Neural crest cell (in vitro differentiated cells): Measurements from ENCODE around the gene LRGUK. TPM values are rescaled to one million over a fixed set of nuclear protein-coding genes. Genes with fewer than 3 reads are reported as not detected.

Experiments used
- DNase-seq: peaks from one replicate; pipeline ENCODE4 v3.0.0; 2021; ENCODE audit warnings: low read depth, mixed read lengths, low spot score
- H3K27ac Mint-ChIP-seq: one replicate; pipeline ENCODE4 v1.8.0; 2021; ENCODE audit warnings: mild to moderate bottlenecking, mixed read lengths; ENCODE audit not compliant: unreplicated experiment
- H3K27me3 Mint-ChIP-seq: 2 replicates; pipeline ENCODE4 v1.8.0; 2021; ENCODE audit warnings: low read depth, mild to moderate bottlenecking, mixed read lengths
- H3K36me3 Mint-ChIP-seq: 2 replicates; pipeline ENCODE4 v1.8.0; 2021; ENCODE audit warnings: low read depth, mild to moderate bottlenecking, mixed read lengths
- H3K4me1 Mint-ChIP-seq: 2 replicates; pipeline ENCODE4 v1.8.0; 2021; ENCODE audit warnings: mixed read lengths
- H3K4me3 Mint-ChIP-seq: one replicate; pipeline ENCODE4 v1.8.0; 2021; ENCODE audit warnings: mild to moderate bottlenecking, mixed read lengths
- H3K9me3 Mint-ChIP-seq: 2 replicates; pipeline ENCODE4 v1.8.0; 2021; ENCODE audit warnings: mixed read lengths
- CTCF ChIP-seq: fragments of 200-600 bp; sonication (generic); conservative IDR thresholded peaks from 2 replicates; pipeline ENCODE4 v1.5.0; 2021; ENCODE audit warnings: antibody characterized with exemption, mild to moderate bottlenecking
- total RNA-seq: library from RNA; stranded (reverse); gene quantifications from 2 replicates; pipeline ENCODE4 v1.2.1, GENCODE V29; 2021

The LRGUK gene
- total RNA-seq, 1 donor from 2014 or later: 1.0 TPM

- no peak for DNase-seq
- Mint-ChIP-seq H3K4me1 (no peaks in the 10 kb centered on the region), H3K27ac (no peak overlapping the region), H3K36me3 (peaks cover 18% of the 10 kb centered on the region), H3K4me3 (no peak overlapping the region), H3K9me3 (peaks cover 27% of the 10 kb centered on the region), H3K27me3 (peaks cover 5% of the 10 kb centered on the region)
- TF ChIP-seq CTCF: no peak
These were observed 29.1 kb upstream of the LRGUK start for GRCh38 chr7:134098072-134098471.

- Mint-ChIP-seq H3K4me1 (no peaks in the 10 kb centered on the region), H3K36me3 (peaks cover 4% of the 10 kb centered on the region), H3K4me3 (no peak overlapping the region), H3K9me3 (peaks cover 5% of the 10 kb centered on the region), H3K27me3 (no peaks in the 10 kb centered on the region), H3K27ac (no peak overlapping the region)
- no peak for TF ChIP-seq CTCF
- no peak for DNase-seq
These were observed 25.4 kb upstream of the LRGUK start for GRCh38 chr7:134101716-134102115.

GRCh38 chr7:134104166-134104565 is 23.0 kb upstream of the LRGUK start:
- Mint-ChIP-seq H3K36me3 (peaks cover 4% of the 10 kb centered on the region), H3K4me1 (no peaks in the 10 kb centered on the region), H3K4me3 (no peak overlapping the region), H3K9me3 (no peaks in the 10 kb centered on the region), H3K27ac (no peak overlapping the region), H3K27me3 (no peaks in the 10 kb centered on the region)
- DNase-seq: no peak
- TF ChIP-seq CTCF: no peak

DNA sequence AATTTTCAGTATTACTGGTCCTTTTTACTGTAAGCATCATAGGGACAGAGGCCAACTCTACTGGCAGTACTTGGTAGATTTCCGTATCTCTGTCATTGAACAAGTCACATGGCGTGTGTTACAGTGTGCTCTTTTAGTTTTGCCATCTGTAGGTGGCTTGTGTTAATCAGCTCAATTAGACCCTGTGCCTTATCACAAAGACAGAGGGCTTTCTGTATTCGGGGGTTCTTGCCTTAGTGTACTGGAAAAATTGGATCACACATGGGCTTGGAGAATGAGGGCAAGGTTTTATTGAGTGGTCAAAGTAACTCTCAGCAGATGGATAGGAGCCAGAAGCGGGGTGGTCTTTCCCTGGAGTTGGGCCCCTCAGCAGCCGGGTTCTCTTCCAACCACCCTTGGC is 21.3 kb upstream of the LRGUK start:
- no peak overlapping the region for H3K27ac Mint-ChIP-seq
- H3K36me3 Mint-ChIP-seq: no peaks in the 10 kb centered on the region
- no peaks in the 10 kb centered on the region for H3K4me1 Mint-ChIP-seq
- no peak for TF ChIP-seq CTCF
- no peaks in the 10 kb centered on the region for H3K27me3 Mint-ChIP-seq
- H3K4me3 Mint-ChIP-seq: no peak overlapping the region
- no peaks in the 10 kb centered on the region for H3K9me3 Mint-ChIP-seq
- no peak for DNase-seq

GRCh38 chr7:134108802-134109201 is 18.3 kb upstream of the LRGUK start:
- Mint-ChIP-seq H3K9me3 (peaks cover 2% of the 10 kb centered on the region), H3K27ac (no peak overlapping the region), H3K27me3 (no peaks in the 10 kb centered on the region), H3K4me1 (peaks cover 4% of the 10 kb centered on the region), H3K4me3 (no peak overlapping the region), H3K36me3 (no peaks in the 10 kb centered on the region)
- no peak for DNase-seq
- no peak for TF ChIP-seq CTCF

GRCh38 chr7:134113655-134114054 is 13.5 kb upstream of the LRGUK start:
- Mint-ChIP-seq H3K4me1 (peaks cover 4% of the 10 kb centered on the region), H3K9me3 (peaks cover 9% of the 10 kb centered on the region), H3K27ac (no peak overlapping the region), H3K27me3 (no peaks in the 10 kb centered on the region), H3K4me3 (no peak overlapping the region), H3K36me3 (peaks cover 2% of the 10 kb centered on the region)
- DNase-seq: no peak
- TF ChIP-seq CTCF: no peak
